ENCODE results near the gene IL18RAP.

IL18RAP gene, protein sequence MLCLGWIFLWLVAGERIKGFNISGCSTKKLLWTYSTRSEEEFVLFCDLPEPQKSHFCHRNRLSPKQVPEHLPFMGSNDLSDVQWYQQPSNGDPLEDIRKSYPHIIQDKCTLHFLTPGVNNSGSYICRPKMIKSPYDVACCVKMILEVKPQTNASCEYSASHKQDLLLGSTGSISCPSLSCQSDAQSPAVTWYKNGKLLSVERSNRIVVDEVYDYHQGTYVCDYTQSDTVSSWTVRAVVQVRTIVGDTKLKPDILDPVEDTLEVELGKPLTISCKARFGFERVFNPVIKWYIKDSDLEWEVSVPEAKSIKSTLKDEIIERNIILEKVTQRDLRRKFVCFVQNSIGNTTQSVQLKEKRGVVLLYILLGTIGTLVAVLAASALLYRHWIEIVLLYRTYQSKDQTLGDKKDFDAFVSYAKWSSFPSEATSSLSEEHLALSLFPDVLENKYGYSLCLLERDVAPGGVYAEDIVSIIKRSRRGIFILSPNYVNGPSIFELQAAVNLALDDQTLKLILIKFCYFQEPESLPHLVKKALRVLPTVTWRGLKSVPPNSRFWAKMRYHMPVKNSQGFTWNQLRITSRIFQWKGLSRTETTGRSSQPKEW

DNA sequence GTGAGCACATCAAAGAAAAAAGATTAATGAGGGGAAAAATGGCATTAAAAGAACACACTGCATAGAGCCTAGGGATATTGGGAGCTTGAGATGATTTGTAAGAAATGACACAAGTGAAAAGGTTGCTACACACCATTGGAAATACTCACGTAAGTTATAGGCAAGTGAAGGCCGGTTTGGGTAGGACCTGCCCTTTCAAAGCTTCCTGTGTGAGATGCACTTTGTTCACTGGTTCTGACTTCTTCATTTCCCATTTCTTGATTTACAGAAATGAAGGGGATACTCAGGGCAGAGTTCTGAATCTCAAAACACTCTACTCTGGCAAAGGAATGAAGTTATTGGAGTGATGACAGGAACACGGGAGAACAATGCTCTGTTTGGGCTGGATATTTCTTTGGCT, at the start of gene IL18RAP:
IL18RAP (plus strand) TSS at position 251 of the 400 bp plus-strand sequence; CDS start at position 369, 118 bp downstream.
- DNase-seq, result no peak

DNA sequence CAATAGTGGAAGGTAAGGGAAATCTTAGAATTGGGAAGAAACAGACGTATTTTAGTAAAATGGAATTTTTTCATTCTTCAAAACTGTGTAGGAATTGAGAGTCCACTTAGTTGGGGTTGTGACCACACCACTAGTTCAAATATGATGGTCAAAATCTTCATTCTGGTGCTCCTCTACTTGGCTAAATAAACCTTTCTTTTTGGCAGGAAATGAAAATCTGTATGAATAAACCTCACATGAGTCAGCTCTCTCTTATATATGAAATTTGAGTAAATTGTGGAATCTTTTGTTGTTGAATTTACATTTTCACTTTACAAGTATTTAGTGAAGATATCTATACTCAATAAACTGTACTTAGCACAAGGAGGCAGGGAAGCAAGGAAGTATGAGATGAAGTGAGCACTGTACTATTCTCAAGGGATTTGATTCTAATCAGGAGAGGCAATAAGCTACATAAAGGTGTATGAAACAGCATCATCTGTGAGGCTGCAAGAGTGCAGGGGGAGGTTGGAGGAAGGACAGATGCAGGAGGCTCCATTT, 46.8 kb upstream of the IL18RAP start:
- no peak for DNase-seq

DNA sequence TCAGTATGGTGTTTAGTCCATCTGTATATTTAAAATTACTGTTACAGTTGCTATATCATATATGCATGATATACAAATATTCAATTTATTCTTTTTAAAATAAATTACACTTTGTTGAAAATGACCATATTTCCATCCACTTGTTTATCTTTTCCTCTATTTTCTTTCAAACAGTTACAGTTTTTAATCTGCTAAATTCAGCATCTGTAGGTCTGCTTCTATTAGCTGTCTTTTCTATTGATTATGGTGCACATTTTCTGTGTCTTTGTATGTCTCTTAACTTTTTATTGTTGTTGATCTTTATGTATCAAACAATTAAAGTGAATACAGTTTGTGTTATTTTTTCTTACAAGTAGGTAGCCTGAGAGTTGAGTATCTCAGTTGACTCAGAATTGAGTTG, 39.2 kb upstream of the IL18RAP start:
- DNase-seq, result no peak

DNA sequence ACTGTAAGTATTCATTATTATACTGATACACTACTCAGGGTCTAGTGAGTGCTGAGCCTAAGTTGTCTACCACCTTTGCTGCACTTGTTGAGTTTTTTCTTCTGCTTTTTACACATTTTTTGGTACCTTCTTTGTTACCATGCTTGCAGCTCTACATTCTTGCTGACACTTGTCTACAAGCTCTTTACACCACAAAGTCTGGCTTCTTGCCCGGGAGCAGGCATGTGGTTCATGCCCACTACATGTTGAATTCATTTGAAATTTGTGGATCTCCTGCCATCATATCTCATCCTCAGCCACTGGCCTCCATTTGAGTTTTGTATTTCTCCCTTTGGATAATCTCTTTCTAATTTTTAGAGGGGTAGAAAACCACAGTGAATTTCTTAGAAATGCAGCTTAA, 37.4 kb upstream of the IL18RAP start:
- DNase-seq, result no peak

DNA sequence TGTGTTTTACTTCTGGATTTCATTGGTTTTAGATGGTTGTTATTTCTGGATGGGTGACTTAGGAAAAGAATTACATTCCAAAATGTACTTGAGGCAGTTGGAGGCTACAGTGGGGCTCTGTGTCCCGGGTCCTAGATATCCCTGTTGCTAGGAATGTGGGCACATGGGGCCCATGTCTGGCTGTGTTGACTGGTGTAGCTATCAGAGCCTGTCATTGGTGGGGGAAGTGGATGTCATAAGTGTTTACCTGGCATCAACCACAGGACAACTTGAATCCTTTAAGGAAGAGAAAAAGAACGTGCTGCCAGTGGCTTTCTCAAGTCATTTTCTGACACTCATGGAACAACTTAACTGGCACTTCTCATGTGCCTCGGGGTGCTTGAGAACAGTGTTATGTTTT, 37.0 kb upstream of the IL18RAP start:
- DNase-seq, result no peak

DNA sequence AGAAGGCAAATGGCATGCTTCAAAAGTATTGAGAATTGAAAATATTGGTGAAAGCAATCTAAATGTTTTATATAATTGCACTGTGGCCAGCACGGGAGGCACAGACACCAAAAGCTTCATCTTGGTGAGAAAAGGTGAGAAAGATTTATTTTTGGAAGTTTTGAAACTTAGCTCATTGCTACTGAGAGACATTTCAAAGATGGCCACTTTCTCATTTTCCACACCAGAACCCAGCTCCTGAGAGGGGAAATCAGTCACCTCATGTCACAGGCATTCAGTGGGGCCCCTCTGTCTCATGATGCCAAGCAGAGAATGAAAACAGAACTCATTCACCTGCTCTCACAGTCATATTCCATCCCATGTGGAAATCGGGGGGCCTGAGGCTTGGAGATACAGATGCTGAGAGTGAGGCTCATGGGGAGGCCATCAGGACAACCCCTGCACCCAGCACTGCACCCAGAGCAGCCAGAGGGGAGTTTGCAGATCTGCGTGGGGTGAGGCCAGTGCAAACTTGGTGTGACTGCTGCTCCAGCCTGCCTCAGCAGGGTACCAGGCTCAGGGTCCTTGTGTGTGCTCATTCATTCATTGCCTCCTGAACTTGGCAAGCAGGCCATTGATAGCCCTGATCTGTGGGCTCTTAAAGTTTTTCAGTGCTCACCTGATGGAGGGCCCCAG, 36.0 kb upstream of the IL18RAP start:
- DNase-seq, result no peak

DNA sequence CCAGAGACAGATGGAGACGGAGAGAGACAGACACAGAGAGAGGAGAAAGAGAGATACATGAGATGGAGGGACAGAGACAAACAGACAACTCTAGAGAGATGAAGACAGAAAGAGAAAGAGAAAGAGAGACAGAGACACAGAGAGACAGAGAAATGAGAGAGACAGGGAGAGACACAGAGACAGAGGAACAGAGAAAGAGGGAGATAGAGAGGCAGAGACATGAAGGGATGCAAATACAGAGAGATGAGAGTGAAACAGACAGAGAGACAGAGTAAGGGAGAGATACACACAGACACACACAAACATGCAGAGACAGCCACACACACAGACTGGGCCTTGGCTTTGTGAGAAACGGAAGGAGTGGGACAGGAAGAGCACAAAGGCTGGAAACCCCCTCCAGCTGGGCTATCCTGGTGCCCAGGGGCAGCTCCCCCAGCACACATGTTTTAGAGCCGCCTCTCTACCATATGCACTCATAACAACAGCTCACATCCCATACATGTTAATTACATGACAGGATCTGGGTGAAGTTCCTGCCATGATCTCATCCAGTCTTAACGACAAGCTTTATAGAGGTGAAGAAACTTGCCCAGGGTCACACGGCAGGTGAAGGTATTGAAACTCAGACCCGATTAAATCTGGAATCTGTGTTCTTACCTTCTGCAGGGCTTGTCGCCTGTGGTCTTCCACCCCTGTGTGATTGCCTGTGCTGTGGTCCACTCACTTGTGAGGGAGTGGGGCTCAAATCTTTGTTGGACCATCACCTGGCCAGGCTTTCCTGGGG, 35.0 kb upstream of the IL18RAP start:
- DNase-seq, result no peak

DNA sequence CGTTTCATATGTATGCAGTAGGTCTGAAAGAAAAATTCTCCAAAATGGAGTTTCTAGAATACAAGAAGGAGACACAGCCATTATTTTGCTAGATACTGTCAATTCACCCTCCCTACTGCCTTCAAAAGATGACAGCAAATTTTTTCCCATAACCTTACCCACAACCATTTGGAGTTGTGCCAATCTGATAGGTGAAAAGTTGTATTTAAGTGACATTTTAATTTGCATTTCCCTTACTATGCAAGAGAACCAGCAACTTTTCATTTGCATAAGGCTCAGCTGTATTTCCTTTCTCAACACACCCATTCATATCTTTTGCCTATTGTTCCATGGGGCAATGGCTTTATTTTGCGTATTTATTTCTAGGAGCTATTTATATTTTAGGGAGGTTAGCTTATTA, 31.4 kb upstream of the IL18RAP start:
- no peak for DNase-seq

DNA sequence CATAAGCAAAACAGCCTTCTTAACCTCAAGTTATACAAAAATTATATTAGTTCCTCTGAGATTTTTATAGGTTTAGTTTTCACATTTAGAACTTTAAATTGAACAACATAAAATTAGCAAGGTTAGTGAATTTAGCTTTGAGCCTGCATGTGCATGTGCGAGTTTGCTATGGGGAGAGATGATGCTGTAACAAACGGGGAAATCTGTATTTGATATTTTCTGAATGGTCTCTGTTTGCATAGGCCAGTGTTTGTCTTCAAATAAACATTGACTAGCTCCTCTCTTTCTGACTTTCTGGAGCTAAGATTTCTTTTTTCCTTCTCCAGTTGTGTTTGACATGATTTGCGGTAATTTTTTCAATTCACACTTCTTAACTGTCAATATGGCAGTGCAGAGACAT, 30.9 kb upstream of the IL18RAP start:
- DNase-seq, result no peak

DNA sequence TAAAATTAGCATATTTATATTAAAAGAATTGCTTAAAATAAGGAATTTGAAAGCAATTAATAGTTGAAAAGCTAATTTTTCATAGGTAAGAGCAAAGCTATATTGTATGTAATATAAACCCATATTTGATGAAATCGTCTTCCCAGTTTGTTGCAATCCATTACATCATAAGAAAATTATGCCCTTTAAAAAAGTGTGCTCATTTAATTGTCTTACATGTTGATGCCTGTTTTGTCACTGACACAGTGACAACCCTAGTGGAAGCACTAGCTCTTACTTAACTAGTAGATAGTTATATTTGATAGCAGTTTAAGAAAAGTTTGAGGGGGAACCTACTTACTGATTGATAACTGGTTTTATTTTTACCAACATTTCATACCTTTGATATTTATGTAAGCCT, 30.0 kb upstream of the IL18RAP start:
- no peak for DNase-seq

DNA sequence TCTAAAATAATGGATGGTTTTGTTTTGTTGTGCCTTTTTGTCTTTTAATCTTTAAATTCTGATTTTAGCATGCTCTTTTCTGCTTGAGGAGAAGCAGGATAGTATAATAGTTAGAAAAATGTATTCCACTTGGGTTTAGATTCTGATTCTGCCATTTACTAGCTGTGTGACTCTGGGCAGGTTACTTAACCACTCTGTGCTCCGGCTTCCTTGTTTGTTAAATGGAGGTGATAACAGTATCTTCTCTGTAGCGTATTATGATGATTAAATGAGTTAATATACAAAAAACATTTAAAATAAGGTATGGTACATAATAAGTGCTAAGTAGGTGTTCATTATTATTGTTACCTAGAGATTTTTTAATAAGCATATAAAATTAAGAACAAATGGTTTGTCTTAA, 26.9 kb upstream of the IL18RAP start:
- DNase-seq, result no peak

DNA sequence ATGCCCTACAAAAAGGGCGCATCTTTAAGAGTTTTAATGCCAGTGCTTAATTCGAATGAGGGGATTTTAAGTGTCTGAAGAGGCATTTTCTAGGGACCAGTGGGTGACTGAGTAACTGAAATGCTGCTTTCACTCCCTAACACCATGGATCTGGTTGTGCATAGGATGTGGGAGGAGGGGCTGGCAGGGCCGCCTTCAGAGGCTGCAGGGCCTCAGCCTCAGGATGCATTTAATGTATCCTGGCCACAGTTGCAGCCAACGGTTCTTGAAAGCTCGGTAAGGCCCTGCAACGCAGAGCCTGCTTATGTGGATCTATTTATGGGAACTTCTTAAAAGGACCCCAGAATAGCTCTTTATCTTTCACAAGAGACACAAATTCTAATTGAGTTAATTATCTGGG, 25.8 kb upstream of the IL18RAP start:
- DNase-seq, result no peak

DNA sequence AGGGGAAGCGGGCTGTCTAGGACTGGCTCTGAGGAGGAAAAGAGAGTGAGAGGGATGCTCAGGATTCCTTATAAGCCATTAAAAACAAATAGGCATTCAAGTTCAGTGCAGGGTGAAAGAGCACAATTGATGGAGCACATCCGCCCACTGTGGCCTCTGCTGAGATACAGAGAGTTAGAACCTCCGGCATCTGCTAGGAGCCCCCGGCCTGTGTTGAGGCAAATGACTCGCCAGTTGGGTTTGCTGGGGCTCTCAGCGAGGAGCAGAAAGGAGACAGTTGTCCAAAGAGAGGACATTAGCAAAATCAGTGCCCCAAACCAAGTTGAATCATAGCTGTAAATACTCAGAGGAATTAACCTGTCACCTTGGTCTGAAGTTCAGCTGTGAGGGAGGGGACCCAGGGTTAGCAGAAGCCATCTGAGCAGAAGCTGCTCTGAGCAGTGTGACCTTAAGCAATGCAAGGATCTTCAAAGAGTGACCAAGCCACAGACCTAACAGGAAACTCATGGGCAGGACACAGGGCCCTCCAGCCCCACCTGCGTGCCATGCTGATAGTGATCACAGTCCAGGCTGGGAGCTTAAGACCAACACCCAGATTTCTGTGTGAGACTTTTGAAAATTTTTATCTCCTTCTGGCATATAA, 23.3 kb upstream of the IL18RAP start:
- no peak for DNase-seq

DNA sequence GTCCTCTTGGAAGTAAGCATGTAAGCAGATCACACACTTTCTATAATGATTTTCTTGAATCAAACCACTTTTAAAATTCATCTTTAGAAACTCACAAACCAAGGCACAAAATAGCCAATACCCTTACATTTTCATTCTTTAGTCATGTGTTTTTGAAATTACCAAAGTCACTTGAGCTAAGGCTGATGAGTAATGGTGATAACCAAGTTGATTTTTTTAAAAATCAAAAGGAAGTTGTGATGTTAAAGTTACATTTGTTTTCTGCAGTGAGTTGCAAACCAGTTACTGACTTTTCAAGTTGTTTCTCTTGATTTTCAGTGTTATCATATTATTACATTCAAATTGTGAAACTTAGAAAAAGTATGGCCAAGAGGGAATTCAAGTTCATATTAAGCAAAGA, 21.5 kb upstream of the IL18RAP start:
- no peak for DNase-seq

DNA sequence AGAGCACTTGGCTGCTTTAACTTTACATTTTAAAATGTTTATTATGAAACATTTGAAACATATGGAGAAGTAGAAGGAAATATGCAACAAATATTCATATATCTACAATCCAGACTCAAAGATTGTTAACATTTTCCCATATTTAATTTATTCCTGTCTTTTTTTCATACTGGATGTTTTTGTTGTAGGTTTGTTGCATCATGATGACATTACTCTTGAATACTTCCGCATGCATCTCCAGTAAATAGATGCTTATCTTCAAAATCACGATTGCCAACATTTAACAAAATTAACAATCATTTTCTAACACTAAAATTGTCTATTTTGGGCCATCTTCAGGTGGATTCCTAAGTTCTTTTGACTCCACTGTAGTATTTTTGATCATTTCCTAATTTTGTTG, 21.1 kb upstream of the IL18RAP start:
- DNase-seq, result no peak

DNA sequence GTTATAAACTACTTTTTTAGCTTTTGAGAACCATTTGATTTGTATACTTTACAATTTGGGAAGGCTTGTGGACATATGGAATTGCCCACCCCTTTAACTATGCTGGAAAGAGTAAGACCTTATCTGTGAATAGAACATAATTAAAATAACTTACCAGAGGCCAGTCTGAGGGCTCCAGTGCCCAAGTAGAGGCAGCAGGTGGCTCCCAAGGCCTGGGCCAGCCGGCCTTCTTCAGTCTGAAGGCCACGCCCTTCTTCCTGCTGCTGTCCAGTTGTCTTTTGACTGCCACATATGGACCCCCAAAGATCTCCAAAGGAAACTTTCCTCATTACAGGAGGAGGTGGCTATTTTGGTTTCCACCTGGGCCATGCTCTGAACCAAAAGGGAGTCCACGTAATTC, 12.0 kb upstream of the IL18RAP start:
- no peak for DNase-seq

DNA sequence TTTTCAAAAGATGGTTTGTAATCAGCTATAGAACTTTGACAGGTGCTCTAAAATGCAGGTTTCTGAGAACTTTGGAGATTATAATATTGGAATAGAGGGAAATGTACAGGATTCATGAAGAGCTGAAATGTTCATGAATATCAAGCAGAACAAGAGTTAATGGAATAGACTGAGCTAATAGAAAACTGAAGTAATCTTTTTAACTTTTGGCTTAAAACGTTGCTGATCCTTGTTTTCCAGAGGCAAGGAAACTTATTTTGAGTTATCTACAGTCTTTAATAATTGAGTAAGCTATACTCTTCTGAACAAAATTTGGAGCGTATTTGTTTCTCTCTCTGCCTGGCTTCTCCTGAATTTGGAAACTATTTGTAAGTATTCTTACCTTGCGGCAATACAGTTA, 10.8 kb upstream of the IL18RAP start:
- no peak for DNase-seq

DNA sequence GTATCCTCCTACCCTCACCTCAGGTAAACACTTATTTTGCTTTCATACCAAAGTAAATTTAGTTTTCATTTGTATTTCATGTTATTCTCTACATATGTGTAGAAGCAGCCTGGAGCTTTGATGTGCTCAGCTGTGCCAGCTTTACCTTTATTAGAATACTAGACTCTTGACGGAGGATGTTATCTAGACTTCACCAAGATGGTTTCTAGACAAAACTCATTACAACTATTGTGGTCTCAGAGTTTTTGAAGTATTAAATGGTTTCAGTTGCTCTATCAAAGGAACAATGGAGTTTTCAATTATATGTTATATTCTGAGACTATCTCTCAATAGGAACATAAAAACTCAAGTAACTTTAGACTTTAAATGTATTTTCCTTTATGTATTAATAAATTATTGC, 5.0 kb upstream of the IL18RAP start:
- DNase-seq, result no peak

DNA sequence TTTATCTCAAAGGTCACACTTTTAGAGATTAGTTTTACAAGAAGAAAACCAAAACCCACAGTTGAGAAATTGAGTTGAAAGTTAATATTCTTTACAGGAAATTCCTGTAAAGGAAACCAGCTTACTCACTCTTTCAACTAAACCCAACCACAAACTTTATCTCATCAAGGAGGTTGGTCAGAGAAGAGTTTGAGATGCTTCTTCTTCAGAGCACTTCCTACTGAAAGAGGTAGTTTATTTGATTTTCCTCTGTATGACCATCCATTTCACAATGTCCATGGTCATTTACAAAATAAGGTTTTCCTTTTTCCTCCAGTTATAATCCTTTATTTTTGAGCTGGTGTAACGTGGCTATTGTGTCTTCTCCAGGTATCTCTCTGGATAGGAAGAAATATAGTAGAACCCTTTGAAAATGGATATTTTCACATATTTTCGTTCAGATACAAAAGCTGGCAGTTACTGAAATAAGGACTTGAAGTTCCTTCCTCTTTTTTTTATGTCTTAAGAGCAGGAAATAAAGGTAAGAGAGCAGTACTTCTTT, 4.5 kb upstream of the IL18RAP start:
- DNase-seq, result no peak

DNA sequence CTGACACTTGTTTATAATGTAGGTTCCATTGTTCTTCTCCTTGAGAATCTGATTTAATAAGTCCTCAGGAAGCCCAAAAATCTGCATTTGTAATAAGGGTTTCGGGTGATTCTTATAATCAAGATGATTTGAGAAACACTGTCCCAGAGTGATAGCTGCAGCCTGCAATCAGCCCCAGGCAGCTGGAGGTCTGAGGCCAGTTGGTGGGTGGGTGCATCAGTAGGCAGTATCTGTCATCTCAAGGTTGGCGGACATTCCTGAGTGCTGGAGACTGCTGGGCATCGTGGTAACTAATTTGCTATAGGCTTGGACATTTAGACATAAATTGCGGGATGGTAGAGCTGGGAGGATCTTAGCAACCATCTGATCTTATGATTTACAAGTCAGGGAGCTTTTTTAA, 2.7 kb upstream of the IL18RAP start:
- no peak for DNase-seq

DNA sequence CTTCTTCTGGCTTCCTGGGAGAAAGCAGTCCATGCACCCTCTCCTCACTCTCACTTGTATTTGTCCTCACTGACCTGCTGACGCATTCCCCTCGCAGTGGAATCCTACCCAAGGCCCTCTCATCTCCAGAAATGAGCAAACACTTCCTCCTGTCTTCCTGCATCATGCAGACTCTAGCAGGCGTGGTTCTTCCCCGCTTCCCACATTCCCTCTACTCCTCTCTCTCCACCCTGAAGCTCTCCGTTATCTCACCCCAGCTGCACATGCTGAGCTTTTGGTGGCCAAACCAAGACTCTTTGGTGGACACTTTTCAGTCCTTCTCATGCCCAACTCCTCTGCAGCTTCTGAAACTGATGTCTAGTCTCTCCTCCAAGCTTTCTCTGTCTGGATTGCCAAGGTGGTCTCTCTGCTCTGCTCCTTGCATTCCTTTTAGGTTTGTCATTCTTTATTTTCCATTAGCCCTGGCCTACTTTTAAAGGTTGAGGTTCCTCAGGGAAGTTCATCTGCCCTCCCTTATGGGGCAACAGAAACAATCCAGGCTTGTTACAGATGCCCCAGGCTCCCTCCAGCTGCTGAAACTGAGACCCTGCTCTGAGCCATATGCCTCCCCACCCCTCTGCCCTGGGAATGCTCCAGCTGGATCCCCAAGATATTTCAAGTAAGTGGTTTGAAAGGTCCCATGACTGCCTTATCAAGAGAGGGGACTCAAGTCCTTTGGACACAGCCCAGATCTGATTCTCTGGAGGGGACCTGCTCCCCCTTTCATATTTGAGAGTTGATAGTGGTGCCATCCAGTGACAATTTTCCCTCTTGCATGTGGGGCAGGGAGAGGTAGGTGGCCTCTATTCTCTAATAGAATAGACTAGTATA, 835 bp upstream of the IL18RAP start:
- DNase-seq, result no peak

Data from stimulated activated CD4-positive, alpha-beta T cell treated with anti-CD3 and anti-CD28 coated beads, Interleukin-12 subunit alpha, Interleukin-12 subunit beta, amount 100 ng/mL, for 4 hours (primary cell).